Loucy (cell line): Measurements from ENCODE around the gene CLMP.

ENCODE experiments used
- CTCF ChIP-seq: fragments of 200-600 bp; sonication (generic); conservative IDR thresholded peaks from 2 replicates; pipeline ENCODE4 v1.5.1; 2014; ENCODE audit warnings: mild to moderate bottlenecking, antibody characterized with exemption, low read length
- EZH2phosphoT487 ChIP-seq: fragments of 200-600 bp; IDR thresholded peaks from 2 replicates; pipeline ENCODE4 v1.6.1; 2018; ENCODE audit warnings: antibody characterized with exemption, mild to moderate bottlenecking, moderate library complexity, borderline replicate concordance

- TF ChIP-seq CTCF (no peak), EZH2phosphoT487 (no peak)
Measured at GRCh38 chr11:123181767-123182500, 13.1 kb downstream of the CLMP start.
